SK-N-SH treated with all-trans-retinoic acid at 6 μM for 48 hours (cell line): ENCODE results near the gene AFF1.
"Not testable (repeated sequence)": the region's sequence is repeated elsewhere in the genome, so short reads cannot be mapped to it uniquely, and the experiment has no call there.

Experiments
- ATAC-seq: fragments of 200-7000 bp; cut with Tn5 transposase; 3 replicates; pipeline ENCODE4 v1.9.1; 2020; ENCODE audit warnings: mild to moderate bottlenecking, moderate library complexity
- ARNTL ChIP-seq: fragments of 450-650 bp; formaldehyde crosslinking; IDR thresholded peaks from 2 replicates; pipeline ENCODE4 v1.5.0; 2020; ENCODE audit warnings: low read depth, mild to moderate bottlenecking, moderate library complexity, borderline replicate concordance
- BACH2 ChIP-seq: fragments of 250-450 bp; sonication (Bioruptor Pico); IDR thresholded peaks from 2 replicates; pipeline ENCODE4 v1.9.0; 2021; ENCODE audit warnings: mild to moderate bottlenecking, borderline replicate concordance
- CSDC2 ChIP-seq: fragments of 250-450 bp; sonication (Bioruptor Pico); IDR thresholded peaks from 2 replicates; pipeline ENCODE4 v1.5.0; 2020; ENCODE audit warnings: mild to moderate bottlenecking, moderate library complexity
- GLIS3 ChIP-seq: fragments of 250-450 bp; sonication (Bioruptor Pico); IDR thresholded peaks from 2 replicates; pipeline ENCODE4 v1.5.0; 2020; ENCODE audit warnings: mild to moderate bottlenecking, moderate library complexity
- ISL1 ChIP-seq: fragments of 250-450 bp; sonication (Bioruptor Pico); IDR thresholded peaks from 2 replicates; pipeline ENCODE4 v2.1.2; 2022; ENCODE audit warnings: mild to moderate bottlenecking, moderate library complexity
- OSR1 ChIP-seq: fragments of 250-450 bp; sonication (Bioruptor Pico); IDR thresholded peaks from 2 replicates; pipeline ENCODE4 v1.8.0; 2022; ENCODE audit warnings: moderate library complexity, mild to moderate bottlenecking, inconsistent platforms
- PATZ1 ChIP-seq: fragments of 250-450 bp; sonication (Bioruptor Pico); IDR thresholded peaks from 2 replicates; pipeline ENCODE4 v1.8.0; 2020; ENCODE audit warnings: mild to moderate bottlenecking, moderate library complexity, borderline replicate concordance
- POU6F1 ChIP-seq: fragments of 250-450 bp; sonication (Bioruptor Pico); IDR thresholded peaks from 2 replicates; pipeline ENCODE4 v1.8.0; 2021; ENCODE audit warnings: low read depth, mild to moderate bottlenecking, moderate library complexity, borderline replicate concordance
- PPARA ChIP-seq: fragments of 250-450 bp; sonication (Bioruptor Pico); IDR thresholded peaks from 2 replicates; pipeline ENCODE4 v1.5.0; 2020; ENCODE audit warnings: mild to moderate bottlenecking, borderline replicate concordance
- RARB ChIP-seq: fragments of 250-450 bp; sonication (Bioruptor Pico); IDR thresholded peaks from 2 replicates; pipeline ENCODE4 v1.8.0; 2021; ENCODE audit warnings: mild to moderate bottlenecking, moderate library complexity
- SNAI2 ChIP-seq: fragments of 250-450 bp; sonication (Bioruptor Pico); IDR thresholded peaks from 2 replicates; pipeline ENCODE4 v1.5.0; 2020; ENCODE audit warnings: mild to moderate bottlenecking, moderate library complexity
- TOX ChIP-seq: fragments of 250-450 bp; sonication (Bioruptor Pico); IDR thresholded peaks from 2 replicates; pipeline ENCODE4 v1.8.0; 2021; ENCODE audit warnings: mild to moderate bottlenecking, moderate library complexity, borderline replicate concordance
- TSHZ2 ChIP-seq: fragments of 250-450 bp; sonication (Bioruptor Pico); IDR thresholded peaks from 2 replicates; pipeline ENCODE4 v1.5.0; 2020; ENCODE audit warnings: mild to moderate bottlenecking, moderate library complexity
- ZC3H10 ChIP-seq: fragments of 250-450 bp; sonication (Bioruptor Pico); IDR thresholded peaks from 2 replicates; pipeline ENCODE4 v1.5.1; 2021; ENCODE audit warnings: mild to moderate bottlenecking, moderate library complexity
- ZNF70 ChIP-seq: fragments of 450-650 bp; formaldehyde crosslinking; IDR thresholded peaks from 2 replicates; pipeline ENCODE4 v1.5.0; 2020; ENCODE audit warnings: mild to moderate bottlenecking, moderate library complexity

AFF1 gene

GRCh38 chr4:87071401-87071800, 136.6 kb downstream of the AFF1 start:
- TF ChIP-seq RARB (CRISPR knock-in tag): no peak
- TF ChIP-seq, all 23 proteins: peak for 0
- no peak for ATAC-seq

- not testable (repeated sequence) for ATAC-seq
Measured at GRCh38 chr4:87072545-87072944, 137.7 kb downstream of the AFF1 start.

- peak; percentile 69 for ATAC-seq
- TF ChIP-seq ZC3H10 (CRISPR knock-in tag) (no peak), PATZ1 (CRISPR knock-in tag) (no peak), ARNTL (CRISPR knock-in tag) (peak; percentile 64; the same call in 1 of the 2 replicates), OSR1 (CRISPR knock-in tag) (no peak), TSHZ2 (CRISPR knock-in tag) (0 out of 2 replicates have a peak, but pooled peaks have one; percentile 70), POU6F1 (CRISPR knock-in tag) (no peak), ISL1 (CRISPR knock-in tag) (peak; percentile 64), GLIS3 (0 out of 2 replicates have a peak, but pooled peaks have one; percentile 16), ZNF70 (CRISPR knock-in tag) (no peak), SNAI2 (CRISPR knock-in tag) (no peak), PPARA (CRISPR knock-in tag) (no peak)
Measured at GRCh38 chr4:87073199-87074120, 138.6 kb downstream of the AFF1 start.

- no peak for ATAC-seq
- no peak for TF ChIP-seq PPARA (CRISPR knock-in tag)
- no peak for TF ChIP-seq BACH2 (CRISPR knock-in tag)
- no peak for TF ChIP-seq POU6F1 (CRISPR knock-in tag)
- no peak for TF ChIP-seq OSR1 (CRISPR knock-in tag)
- no peak for TF ChIP-seq ISL1 (CRISPR knock-in tag)
- no peak for TF ChIP-seq ARNTL (CRISPR knock-in tag)
Measured at GRCh38 chr4:87074121-87074488, 139.3 kb downstream of the AFF1 start.

- TF ChIP-seq ARNTL (CRISPR knock-in tag) (no peak), SNAI2 (CRISPR knock-in tag) (no peak), TOX (CRISPR knock-in tag) (no peak), CSDC2 (CRISPR knock-in tag) (no peak)
- no peak for ATAC-seq
Measured at GRCh38 chr4:87075876-87076275, 141.1 kb downstream of the AFF1 start.
